Endothelial cell of umbilical vein (primary cell): Measurements from ENCODE around the gene CTNND1. TPM values are rescaled to one million over a fixed set of nuclear protein-coding genes. Genes with fewer than 3 reads are reported as not detected.

Experiments
- BruUV-seq: library from RNA; stranded (reverse); fragments of 400-500 nt; replicated peaks from 2 replicates; lab custom pipeline; 2021; lab: Mats Ljungman, UMichigan
- CTCF ChIA-PET: fragments of 300-600, 350-600 bp; sonication (Branson Sonifier 250); formaldehyde crosslinking; loops from one replicate; lab custom pipeline; 2021; ENCODE audit warnings: antibody characterized with exemption, inconsistent platforms; lab: Charles Lee
- POLR2A ChIA-PET: fragments of 300-600, 350-600 bp; sonication (Branson Sonifier 250); formaldehyde crosslinking; loops from one replicate; lab custom pipeline; 2021; ENCODE audit warnings: antibody characterized with exemption, inconsistent platforms; lab: Charles Lee
- DNase-seq: peaks from one replicate; pipeline ENCODE4 v3.0.0-alpha.2; 2011; ENCODE audit warnings: low read depth, low spot score
- FAIRE-seq: peaks from 2 replicates; lab custom pipeline; 2011; peaks lifted over from hg19 to GRCh38; lab: Jason Lieb, UNC
- H2AFZ ChIP-seq: 2 replicates; pipeline ENCODE4 v1.6.0; 2012; ENCODE audit warnings: low read depth, low read length, control low read depth, inconsistent platforms
- H3K27ac ChIP-seq: 2 replicates; pipeline ENCODE4 v1.5.1; 2011; ENCODE audit warnings: low read depth, mild to moderate bottlenecking, control low read depth, low read length, moderate library complexity; ENCODE audit not compliant: insufficient read depth
- H3K27me3 ChIP-seq, 2 experiments: 2 replicates each; pipeline versions ENCODE4 v1.6.0 to v1.6.1; 2011; ENCODE audit warnings: low read length in 2 of 2, mixed read lengths in 1 of 2; ENCODE audit not compliant: control insufficient read depth in 2 of 2, insufficient read depth in 2 of 2
- H3K36me3 ChIP-seq, 2 experiments: 2 replicates in 1 of 2; 3 replicates in 1 of 2; pipeline ENCODE4 v1.5.1; 2011; ENCODE audit warnings: low read length in 2 of 2, mild to moderate bottlenecking in 1 of 2, moderate library complexity in 1 of 2; ENCODE audit not compliant: control insufficient read depth in 2 of 2, insufficient read depth in 2 of 2; ENCODE audit errors: extremely low read depth in 1 of 2
- H3K4me1 ChIP-seq: 3 replicates; pipeline ENCODE4 v1.5.1; 2011; ENCODE audit warnings: mild to moderate bottlenecking, low read length; ENCODE audit not compliant: control insufficient read depth, insufficient read depth; ENCODE audit errors: extremely low read depth
- H3K4me2 ChIP-seq: 2 replicates; pipeline ENCODE4 v1.6.1; 2011; ENCODE audit warnings: low read length, control low read depth, mixed read lengths; ENCODE audit not compliant: insufficient read depth
- H3K4me3 ChIP-seq, 3 experiments: fragments of 200-600 bp in 1 of 3; sonication (generic), shearing (Covaris generic) in 1 of 3; replicated peaks in 1 of 3; 2 replicates each; pipeline ENCODE4 v1.5.1; 2011 to 2016; ENCODE audit warnings: control low read depth in 3 of 3, low read length in 3 of 3, mild to moderate bottlenecking in 2 of 3, inconsistent platforms in 1 of 3, low read depth in 1 of 3, moderate library complexity in 1 of 3; ENCODE audit not compliant: insufficient read depth in 1 of 3
- H3K79me2 ChIP-seq: 2 replicates; pipeline ENCODE4 v1.6.0; 2012; ENCODE audit warnings: low read length, inconsistent platforms; ENCODE audit not compliant: control insufficient read depth, insufficient read depth
- H3K9ac ChIP-seq: replicated peaks from 2 replicates; pipeline ENCODE3; 2011; ENCODE audit warnings: low read length, control low read depth; ENCODE audit not compliant: insufficient read depth; ENCODE audit errors: extremely low read depth
- H3K9me1 ChIP-seq: replicated peaks from 3 replicates; pipeline ENCODE4 v1.6.0; 2011; ENCODE audit warnings: mild to moderate bottlenecking, low read length; ENCODE audit not compliant: control insufficient read depth, insufficient read depth; ENCODE audit errors: extremely low read depth
- H3K9me3 ChIP-seq: replicated peaks from 2 replicates; pipeline ENCODE4 v1.5.1; 2012; ENCODE audit warnings: low read length, inconsistent platforms; ENCODE audit not compliant: control insufficient read depth, insufficient read depth
- H4K20me1 ChIP-seq: replicated peaks from 2 replicates; pipeline ENCODE3; 2011; ENCODE audit warnings: mild to moderate bottlenecking, low read length; ENCODE audit not compliant: control insufficient read depth, insufficient read depth; ENCODE audit errors: extremely low read depth
- CTCF ChIP-seq, 2 donors: IDR thresholded peaks; 1 replicate in 1 of 2; 2 replicates in 1 of 2; pipeline ENCODE4 v1.5.1; 2011; ENCODE audit warnings: low read length in 2 of 2, mild to moderate bottlenecking in 2 of 2, moderate library complexity in 2 of 2, control low read depth in 1 of 2, inconsistent platforms in 1 of 2, low read depth in 1 of 2; ENCODE audit not compliant: insufficient read depth in 1 of 2; ENCODE audit errors: extremely low read depth in 1 of 2
- EZH2 ChIP-seq: IDR thresholded peaks from 2 replicates; pipeline ENCODE4 v1.6.1; 2012; ENCODE audit warnings: borderline replicate concordance, low read depth, mild to moderate bottlenecking, moderate library complexity, low read length, inconsistent platforms; ENCODE audit not compliant: severe bottlenecking
- FOS ChIP-seq: IDR thresholded peaks from 2 replicates; pipeline ENCODE4 v1.6.1; 2011; ENCODE audit warnings: mild to moderate bottlenecking, low read length, moderate library complexity, borderline replicate concordance; ENCODE audit not compliant: insufficient read depth
- GATA2 ChIP-seq: IDR thresholded peaks from 2 replicates; pipeline ENCODE4 v1.7.0; 2011; ENCODE audit warnings: low read depth, mild to moderate bottlenecking, moderate library complexity, mixed read lengths, low read length; ENCODE audit not compliant: insufficient read length, insufficient read depth
- JUN ChIP-seq: IDR thresholded peaks from 2 replicates; pipeline ENCODE4 v1.6.1; 2011; ENCODE audit warnings: borderline replicate concordance, low read depth; ENCODE audit not compliant: insufficient read length, insufficient read depth
- MAX ChIP-seq: IDR thresholded peaks from 2 replicates; pipeline ENCODE4 v1.6.1; 2011; ENCODE audit not compliant: insufficient read depth, insufficient read length
- MYC ChIP-seq: IDR thresholded peaks from one replicate; pipeline ENCODE4 v1.6.1; 2011; ENCODE audit warnings: mild to moderate bottlenecking, low read depth, low read length
- POLR2A ChIP-seq: IDR thresholded peaks from 2 replicates; pipeline ENCODE4 v1.6.1; 2012; ENCODE audit warnings: low read depth, mild to moderate bottlenecking, control low read depth, low read length
- POLR2AphosphoS5 ChIP-seq: IDR thresholded peaks from 2 replicates; pipeline ENCODE4 v1.6.1; 2012; ENCODE audit warnings: low read depth, mild to moderate bottlenecking, control low read depth, low read length, moderate library complexity; ENCODE audit not compliant: insufficient read depth
- dilution Hi-C: fragments of 300-500 bp; cut with MboI; formaldehyde crosslinking; loops from one replicate; pipeline ENCODE4 v1.15.0; 2019; ENCODE audit warnings: low sequenced_read_pairs; ENCODE audit not compliant: extremely low pct_ligation_motif_present
- intact Hi-C: fragments of 100-400 bp; cut with micrococcal nuclease; formaldehyde crosslinking; loops from one replicate; pipeline ENCODE4 v1.10.0; 2022
- polyA plus RNA-seq, 4 experiments: library from polyadenylated mRNA; depleted of rRNA in 3 of 4; stranded (reverse) in 3 of 4; unstranded in 1 of 4; fragments of >200 nt; gene quantifications; 2 replicates each; pipeline versions ENCODE4 v1.2.1 to v1.2.3, GENCODE V29; 2011 to 2012; ENCODE audit warnings: missing spikeins in 1 of 4
- total RNA-seq: library from RNA; stranded (reverse); gene quantifications from 2 replicates; pipeline ENCODE4 v1.2.3, GENCODE V29; 2021

Gene CTNND1
- total and polyA plus RNA-seq, 2 donors (not counting 3 experiments of a cell fraction or from before 2014, with no cell fraction given) = 152 to 268 TPM

DNA sequence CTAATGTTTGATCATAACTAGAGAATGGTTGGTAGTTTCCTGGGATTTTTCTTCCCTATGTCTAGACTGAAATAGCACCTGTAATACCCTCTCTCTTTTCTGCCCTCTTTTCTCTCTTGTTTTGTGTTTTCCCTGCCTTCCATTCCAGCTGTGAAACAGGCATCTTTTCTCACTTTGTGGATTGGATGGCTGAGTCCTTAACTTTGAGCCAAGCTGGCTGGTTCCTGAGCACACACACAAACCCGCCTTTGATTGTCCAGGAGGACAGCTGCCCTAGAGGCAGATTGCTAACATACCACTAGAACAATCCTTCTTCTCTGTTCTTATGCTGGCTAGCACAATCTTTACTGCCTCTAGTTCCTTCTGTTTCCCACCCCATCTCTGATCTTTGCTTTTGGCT lies 17.7 kb downstream of the CTNND1 start:
- H3K27ac ChIP-seq = peak overlapping the region; percentile 91
- FAIRE-seq (peak; percentile 52), DNase-seq (peak; percentile 71)
- H3K4me3 ChIP-seq = peak overlapping the region in 1 of 3 experiments; percentile 56
- no peaks in the 10 kb centered on the region for H4K20me1 ChIP-seq
- H3K9me1 ChIP-seq = no peaks in the 10 kb centered on the region
- TF ChIP-seq EZH2 (no peak), CTCF (IDR thresholded peaks at IDR 0.05; ENCODE audit: extremely low read depth in 1 of 2, insufficient read depth in 1 of 2, low read depth in 1 of 2, low read length in 2 of 2) (peak in 1 of 2 donors; percentile 29)
- BruUV-seq = no TSS peak
- ChIA-PET CTCF (interaction anchor here (1.0 to 9.0 kb wide), 8 partner anchors 9 to 67 kb away, joined by 3 to 123 read pairs (median 4); partner anchors contain the start of genes BTBD18, CTNND1 and MED19), POLR2A (interaction anchor here (0.6 to 2.4 kb wide), 7 partner anchors 9 to 27 kb away, joined by 3 to 16 read pairs (median 8); partner anchors contain the start of genes BTBD18 and CTNND1)
- H2AFZ ChIP-seq = no peak overlapping the region
- H3K27me3 ChIP-seq = no peaks in the 10 kb centered on the region
- dilution Hi-C loops (no loop called here), intact Hi-C loops (loop anchor here (2.0 to 5.0 kb wide), 4 partner anchors 14 to 1363 kb away; partner anchors contain the start of genes FAM111A and ZFP91)
- peaks cover 93% of the 10 kb centered on the region for H3K79me2 ChIP-seq
- peaks cover 75% of the 10 kb centered on the region for H3K4me1 ChIP-seq
- H3K9ac ChIP-seq = peak overlapping the region; percentile 86
- H3K9me3 ChIP-seq = no peaks in the 10 kb centered on the region
- peaks cover 0 to 3% of the 10 kb centered on the region in 2 experiments for H3K36me3 ChIP-seq
- H3K4me2 ChIP-seq = peak overlapping the region; percentile 81

DNA sequence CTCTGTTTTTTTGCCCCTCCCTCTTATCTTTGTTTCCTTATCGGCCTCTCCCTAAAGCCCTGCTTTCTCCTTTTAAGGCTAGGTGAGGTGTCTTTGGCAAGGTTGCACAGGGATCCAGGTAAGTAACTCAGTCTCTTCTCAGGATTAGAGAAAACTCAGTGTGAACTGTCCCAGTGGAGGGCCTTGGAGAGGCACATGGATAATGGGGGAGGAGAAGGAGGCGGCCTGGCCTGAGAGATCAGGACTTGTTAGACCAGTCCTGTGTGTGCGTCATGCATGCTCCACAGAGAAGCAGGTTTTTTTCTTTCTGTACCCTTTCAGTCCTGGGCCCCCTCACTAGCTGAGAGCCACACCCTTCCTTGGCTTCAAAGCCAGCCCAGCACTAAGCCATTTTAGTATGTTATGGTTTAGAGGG lies 19.9 kb downstream of the CTNND1 start:
- CTCF ChIA-PET = interaction anchor here (1.6 to 9.0 kb wide), 3 partner anchors 10 to 19 kb away, joined by 6 to 115 read pairs (median 6); partner anchors contain the start of gene CTNND1
- no peaks in the 10 kb centered on the region for H3K9me3 ChIP-seq
- no peak for DNase-seq
- no peak overlapping the region for H3K4me3 ChIP-seq
- TF ChIP-seq MAX = no peak
- no peak for TF ChIP-seq MYC
- TF ChIP-seq POLR2A = no peak
- TF ChIP-seq FOS = no peak
- TF ChIP-seq JUN = no peak
- TF ChIP-seq EZH2 = no peak
- TF ChIP-seq GATA2 = no peak
- no peak for TF ChIP-seq POLR2AphosphoS5
- TF ChIP-seq CTCF (IDR thresholded peaks at IDR 0.05; ENCODE audit: extremely low read depth in 1 of 2, insufficient read depth in 1 of 2, low read depth in 1 of 2, low read length in 2 of 2) = no peak
- FAIRE-seq = no peak
- no peaks in the 10 kb centered on the region for H3K27me3 ChIP-seq
- peaks cover 0 to 3% of the 10 kb centered on the region in 2 experiments for H3K36me3 ChIP-seq
- POLR2A ChIA-PET = no interaction called here
- intact Hi-C loops = no loop called here
- peaks cover 4% of the 10 kb centered on the region for H4K20me1 ChIP-seq
- no peaks in the 10 kb centered on the region for H3K9me1 ChIP-seq
- H2AFZ ChIP-seq = no peak overlapping the region
- dilution Hi-C loops = no loop called here
- H3K27ac ChIP-seq = no peak overlapping the region
- BruUV-seq = no TSS peak
- no peak overlapping the region for H3K9ac ChIP-seq
- peaks cover 53% of the 10 kb centered on the region for H3K4me1 ChIP-seq
- peaks cover 92% of the 10 kb centered on the region for H3K79me2 ChIP-seq
- H3K4me2 ChIP-seq = no peak overlapping the region
